ENCODE measurements around the gene MS4A14. TPM values are rescaled to one million over a fixed set of nuclear protein-coding genes. Genes with fewer than 3 reads are reported as not detected.

The MS4A14 gene
- polyA plus RNA-seq, 2 of the 4 experiments (the other 2 are of a cell fraction): not detected

- TF ChIP-seq CBX2 (IDR thresholded peaks at IDR 0.05; ENCODE audit: borderline replicate concordance, low read depth) (no peak), EHF (CRISPR knock-in tag; IDR thresholded peaks at IDR 0.05) (no peak), ATOH8 (CRISPR knock-in tag; IDR thresholded peaks at IDR 0.05; ENCODE audit: low read depth) (no peak)
These were observed 48.1 kb upstream of the MS4A14 start (continued) for GRCh38 chr11:60348116-60348515.

- no peak overlapping the region for H3K4me3 ChIP-seq
- FAIRE-seq (no peak), ATAC-seq (no peak), DNase-seq (ENCODE audit: low read depth in 1 of 2, low spot score in 1 of 2) (no peak)
- TF ChIP-seq NR3C1 (IDR thresholded peaks at IDR 0.05) (no peak), ATOH8 (CRISPR knock-in tag; IDR thresholded peaks at IDR 0.05; ENCODE audit: low read depth) (no peak), BCL3 (IDR thresholded peaks at IDR 0.05) (no peak), FOXS1 (CRISPR knock-in tag; IDR thresholded peaks at IDR 0.05) (no peak), CHD2 (IDR thresholded peaks at IDR 0.05; ENCODE audit: low read length, partially characterized antibody) (no peak), CEBPB (IDR thresholded peaks at IDR 0.05) (no peak), FOSB (CRISPR knock-in tag; IDR thresholded peaks at IDR 0.05) (no peak), NFE2L2 (conservative IDR thresholded peaks at IDR 0.05; ENCODE audit: low read length) (no peak), ZC3H11A (IDR thresholded peaks at IDR 0.05) (no peak), EHMT2 (IDR thresholded peaks at IDR 0.05; ENCODE audit: low read depth) (no peak), E2F6 (IDR thresholded peaks at IDR 0.05; ENCODE audit: borderline replicate concordance, low read depth) (no peak), EP300 (IDR thresholded peaks at IDR 0.05) (no peak), CBX8 (IDR thresholded peaks at IDR 0.05) (no peak), SMC3 (IDR thresholded peaks at IDR 0.05) (no peak), KDM5A (IDR thresholded peaks at IDR 0.05) (no peak), RARB (CRISPR knock-in tag; IDR thresholded peaks at IDR 0.05) (no peak)
- TF ChIP-seq, protein P1, sequence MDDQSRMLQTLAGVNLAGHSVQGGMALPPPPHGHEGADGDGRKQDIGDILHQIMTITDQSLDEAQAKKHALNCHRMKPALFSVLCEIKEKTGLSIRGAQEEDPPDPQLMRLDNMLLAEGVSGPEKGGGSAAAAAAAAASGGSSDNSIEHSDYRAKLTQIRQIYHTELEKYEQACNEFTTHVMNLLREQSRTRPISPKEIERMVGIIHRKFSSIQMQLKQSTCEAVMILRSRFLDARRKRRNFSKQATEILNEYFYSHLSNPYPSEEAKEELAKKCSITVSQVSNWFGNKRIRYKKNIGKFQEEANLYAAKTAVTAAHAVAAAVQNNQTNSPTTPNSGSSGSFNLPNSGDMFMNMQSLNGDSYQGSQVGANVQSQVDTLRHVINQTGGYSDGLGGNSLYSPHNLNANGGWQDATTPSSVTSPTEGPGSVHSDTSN (IDR thresholded peaks at IDR 0.05): no peak
- H3K4me2 ChIP-seq: no peak overlapping the region
- H3K27ac ChIP-seq: no peak overlapping the region
- no peaks in the 10 kb centered on the region for H3K4me1 ChIP-seq
- ChIA-PET POLR2A (no interaction called here), CTCF (interaction anchor here (0.9 to 3.0 kb wide), 2 partner anchors 14 to 84 kb away, joined by 3 to 14 read pairs; no protein-coding TSS in a partner anchor)
- no peaks in the 10 kb centered on the region for H3K9me3 ChIP-seq
- WGBS (ENCODE audit: missing lambda C conversion rate): 0% methylated on average over 1 of the region's 1 CpG
These were observed 46.3 kb upstream of the MS4A14 start for GRCh38 chr11:60349990-60350389.

- CTCF ChIA-PET: no interaction called here
- FAIRE-seq: no peak
- 1% methylated on average over 2 of the region's 2 CpGs for WGBS (ENCODE audit: missing lambda C conversion rate)
These were observed 38.5 kb upstream of the MS4A14 start for GRCh38 chr11:60357771-60358170.

More at GRCh38 chr11:60357771-60358170, 38.5 kb upstream of the MS4A14 start:
- Histone ChIP-seq H3K4me1 (no peaks in the 10 kb centered on the region), H3K4me3 (no peak overlapping the region), H3K4me2 (no peak overlapping the region), H3K27ac (no peak overlapping the region), H3K9me3 (no peaks in the 10 kb centered on the region)
- no peak for ATAC-seq
- DNase-seq (ENCODE audit: low read depth in 1 of 2, low spot score in 1 of 2): no peak
- POLR2A ChIA-PET: no interaction called here
- TF ChIP-seq ZNF302 (CRISPR knock-in tag; IDR thresholded peaks at IDR 0.05) (no peak), CEBPB (IDR thresholded peaks at IDR 0.05) (no peak), ELK1 (IDR thresholded peaks at IDR 0.05; ENCODE audit: low read depth, low read length) (no peak), KDM5A (IDR thresholded peaks at IDR 0.05) (no peak), MAZ (IDR thresholded peaks at IDR 0.05; ENCODE audit: borderline replicate concordance, low read depth, low read length) (no peak), FOSL2 (IDR thresholded peaks at IDR 0.05) (no peak), FOSL2 (CRISPR knock-in tag; IDR thresholded peaks at IDR 0.05) (no peak), HOXB13 (CRISPR knock-in tag; IDR thresholded peaks at IDR 0.05; ENCODE audit: low read depth) (no peak), HMGXB4 (CRISPR knock-in tag; IDR thresholded peaks at IDR 0.05; ENCODE audit: borderline replicate concordance) (no peak), NR3C1 (IDR thresholded peaks at IDR 0.05) (no peak)

Data from A549 (cell line).